Bronchial epithelial cell (primary cell): ENCODE results near the gene POLG. TPM values are rescaled to one million over a fixed set of nuclear protein-coding genes. Genes with fewer than 3 reads are reported as not detected.
"Not testable (repeated sequence)": the region's sequence is repeated elsewhere in the genome, so short reads cannot be mapped to it uniquely, and the experiment has no call there.

Experiments
- DNase-seq: peaks from one replicate; pipeline ENCODE4 v3.0.0-alpha.2; 2010; ENCODE audit warnings: low read depth
- FAIRE-seq: peaks from 2 replicates; lab custom pipeline; 2011; peaks lifted over from hg19 to GRCh38; lab: Jason Lieb, UNC
- H3K27me3 ChIP-seq: 2 replicates; pipeline ENCODE4 v1.5.1; 2011; ENCODE audit warnings: low read length; ENCODE audit not compliant: control insufficient read depth, insufficient read depth
- H3K36me3 ChIP-seq: 2 replicates; pipeline ENCODE4 v1.5.1; 2011; ENCODE audit warnings: low read length; ENCODE audit not compliant: control insufficient read depth, insufficient read depth
- H3K4me3 ChIP-seq: 2 replicates; pipeline ENCODE4 v1.5.1; 2011; ENCODE audit warnings: mild to moderate bottlenecking, low read depth, low read length, control low read depth
- CTCF ChIP-seq: IDR thresholded peaks from 2 replicates; pipeline ENCODE4 v1.5.1; 2011; ENCODE audit warnings: mild to moderate bottlenecking, moderate library complexity, low read length, control low read depth, inconsistent platforms; ENCODE audit not compliant: insufficient read depth, severe bottlenecking
- total RNA-seq: library from RNA; depleted of rRNA; stranded (reverse); fragments of >200 nt; gene quantifications from 2 replicates; pipeline ENCODE4 v1.2.1, GENCODE V29; 2014

POLG gene
- total RNA-seq, 1 donor from 2014 or later, result 93.7 TPM

DNA sequence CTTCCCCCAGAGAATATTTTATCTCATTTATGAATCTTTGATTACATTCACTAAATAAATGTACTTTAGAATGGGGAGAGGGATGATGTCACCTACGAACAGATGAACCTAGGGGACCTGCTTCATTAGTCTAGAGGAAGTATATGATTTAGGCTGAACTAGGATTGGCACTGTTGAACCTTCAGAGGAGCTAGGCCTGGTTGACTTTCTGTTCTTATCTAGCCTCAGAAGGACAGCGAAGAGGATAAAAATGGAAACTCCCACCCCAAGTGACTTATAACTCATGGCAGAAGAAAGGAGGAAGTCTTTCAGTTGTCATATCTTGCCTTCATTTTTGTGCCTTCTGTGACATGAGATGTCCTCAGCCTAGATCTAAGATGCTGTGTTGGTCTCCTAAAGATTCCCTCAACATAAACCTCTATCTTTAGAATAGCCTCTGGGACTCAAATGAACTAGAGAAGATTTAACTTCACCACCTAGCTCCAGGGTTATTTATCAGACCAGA lies 42.6 kb downstream of the POLG start:
- DNase-seq (no peak), FAIRE-seq (no peak)
- H3K4me3 ChIP-seq, result no peak overlapping the region
- H3K27me3 ChIP-seq, result no peaks in the 10 kb centered on the region
- no peak for TF ChIP-seq CTCF
- no peaks in the 10 kb centered on the region for H3K36me3 ChIP-seq

GRCh38 chr15:89283201-89283600 lies 51.4 kb downstream of the POLG start:
- H3K36me3 ChIP-seq, result peaks cover 2% of the 10 kb centered on the region
- no peak for FAIRE-seq
- no peak overlapping the region for H3K4me3 ChIP-seq
- no peak for TF ChIP-seq CTCF
- no peaks in the 10 kb centered on the region for H3K27me3 ChIP-seq
- no peak for DNase-seq

- DNase-seq, result no peak
- no peak for TF ChIP-seq CTCF
- FAIRE-seq, result no peak
These were observed 52.0 kb downstream of the POLG start for GRCh38 chr15:89282631-89283030.

GRCh38 chr15:89278307-89278706 lies 56.3 kb downstream of the POLG start:
- TF ChIP-seq CTCF, result no peak
- Histone ChIP-seq H3K36me3 (peaks cover 1% of the 10 kb centered on the region), H3K27me3 (no peaks in the 10 kb centered on the region), H3K4me3 (no peak overlapping the region)
- peak; percentile 2 for DNase-seq
- FAIRE-seq, result no peak

More at GRCh38 chr15:89282631-89283030, 52.0 kb downstream of the POLG start:
- Histone ChIP-seq H3K36me3 (peaks cover 2% of the 10 kb centered on the region), H3K27me3 (no peaks in the 10 kb centered on the region), H3K4me3 (no peak overlapping the region)

- not testable (repeated sequence) for H3K36me3 ChIP-seq, FAIRE-seq, H3K4me3 ChIP-seq, DNase-seq, H3K27me3 ChIP-seq
These were observed 57.3 kb downstream of the POLG start for GRCh38 chr15:89277281-89277680.

Other genes with a start within 250 kb of the POLG start
- 33.5 and 35.5 TPM in 2 replicates for gene ABHD2, start 246.4 kb downstream of the POLG start, total RNA-seq
- not detected in 2 replicates for gene RLBP1, start 113.2 kb downstream of the POLG start, total RNA-seq
- gene FANCI, start 90.8 kb downstream of the POLG start, total RNA-seq, result 3.5 and 5.5 TPM in 2 replicates
- 247 and 322 TPM in 2 replicates for gene RHCG, start 161.8 kb upstream of the POLG start, total RNA-seq
- 0.26 TPM in 2 replicates for gene TICRR, start 240.6 kb upstream of the POLG start, total RNA-seq